Aorta (tissue), 5 donors: ENCODE results near the gene AXIN2. TPM values are rescaled to one million over a fixed set of nuclear protein-coding genes. Genes with fewer than 3 reads are reported as not detected.
A peak's percentile ranks its signal among the peaks of the same experiment; 100 is the strongest.

Experiments
- ATAC-seq: fragments of 200-7000 bp; cut with Tn5 transposase; one replicate; pipeline ENCODE4 v1.9.1; 2022; ENCODE audit warnings: moderate library complexity; ENCODE audit not compliant: low FRiP score
- DNase-seq, 2 donors: peaks; one replicate each; pipeline ENCODE4 v3.0.0-alpha.2; 2020
- H3K27ac ChIP-seq, 2 donors: one replicate each; pipeline ENCODE4 v1.5.1; 2013; ENCODE audit warnings: low read length in 2 of 2, mild to moderate bottlenecking in 2 of 2, moderate library complexity in 2 of 2, control low read depth in 1 of 2, inconsistent platforms in 1 of 2, low read depth in 1 of 2
- H3K27me3 ChIP-seq, 2 donors: one replicate each; pipeline ENCODE4 v1.6.1; 2013; ENCODE audit warnings: control low read depth in 1 of 2, low read length in 1 of 2, mild to moderate bottlenecking in 1 of 2, moderate library complexity in 1 of 2; ENCODE audit not compliant: insufficient read depth in 2 of 2, control insufficient read depth in 1 of 2
- H3K36me3 ChIP-seq, 2 donors: one replicate each; pipeline ENCODE4 v1.6.1; 2013; ENCODE audit warnings: control low read depth in 1 of 2, low read length in 1 of 2, mild to moderate bottlenecking in 1 of 2; ENCODE audit not compliant: insufficient read depth in 2 of 2, control insufficient read depth in 1 of 2
- H3K4me1 ChIP-seq, 2 donors: one replicate each; pipeline ENCODE4 v1.6.1; 2013; ENCODE audit warnings: low read length in 2 of 2, control low read depth in 1 of 2, mild to moderate bottlenecking in 1 of 2, moderate library complexity in 1 of 2; ENCODE audit not compliant: insufficient read depth in 2 of 2, control insufficient read depth in 1 of 2
- H3K4me3 ChIP-seq, 2 donors: one replicate each; pipeline ENCODE4 v1.5.1; 2013; ENCODE audit warnings: low read length in 2 of 2, control low read depth in 1 of 2, mild to moderate bottlenecking in 1 of 2
- H3K9me3 ChIP-seq: one replicate; pipeline ENCODE4 v1.6.1; 2013; ENCODE audit warnings: mild to moderate bottlenecking, low read length; ENCODE audit not compliant: control insufficient read depth
- WGBS, 2 donors: extraction: QIAGEN DNeasy Blood & Tissue Kit; methylation state at CpG; one replicate each; pipeline ENCODE4 v1.1.7; 2013; 5-methylcytosine and 5-hydroxymethylcytosine counted together
- intact Hi-C, 2 donors: fragments of 100-400 bp; cut with DNase I; formaldehyde crosslinking; loops; one replicate each; pipeline versions ENCODE4 v1.14.2 to v1.15.0; 2022
- polyA plus RNA-seq, 2 donors: library from polyadenylated mRNA; stranded (reverse); fragments of 200-250 nt; gene quantifications; one replicate each; pipeline ENCODE4 v1.2.3, GENCODE V29; 2013
- total RNA-seq, 2 donors: library from RNA; stranded (reverse); fragmentation: NEBNext Ultra II Directional; extraction: Animal tissue kit (Norgen Biotek cat#: 25700); gene quantifications; one replicate each; pipeline ENCODE4 v1.2.1, GENCODE V29; 2021
- donor health status: healthy with polysubstance abuse.
- donor health status: Bipolar disorder and iron deficiency.
- donor health status: DM: no; HTN: no; CAD: no.
- donor health status: DM: no; HTN: no; CAD: no.
- donor health status: DM: yes; HTN: yes; CAD: no.

The AXIN2 gene
- total and polyA plus RNA-seq, 4 donors, result 6.3 to 13.8 (median 11.4) TPM

GRCh38 chr17:65552214-65552613, 9.2 kb downstream of the AXIN2 start:
- Histone ChIP-seq H3K27me3 (no peaks in the 10 kb centered on the region), H3K36me3 (no peaks in the 10 kb centered on the region), H3K4me3 (no peak overlapping the region), H3K9me3 (no peaks in the 10 kb centered on the region), H3K27ac (no peak overlapping the region), H3K4me1 (peaks cover 3% of the 10 kb centered on the region in 2 donors)
- no peak for DNase-seq
- ATAC-seq, result no peak
- 55 to 63% methylated on average over 4 of the region's 4 CpGs for WGBS, 2 donors
- intact Hi-C loops, result loop anchor here in 1 of 2 donors (5.0 kb wide), 1 partner anchor 75 kb away; no protein-coding TSS in a partner anchor

GRCh38 chr17:65551267-65552040, 10.0 kb downstream of the AXIN2 start:
- WGBS, 2 donors, result 69 to 72% methylated on average over 9 of the region's 9 CpGs
- no peak overlapping the region for H3K4me3 ChIP-seq
- no peaks in the 10 kb centered on the region for H3K27me3 ChIP-seq
- peaks cover 3 to 5% of the 10 kb centered on the region in 2 donors for H3K4me1 ChIP-seq
- intact Hi-C loops, result loop anchor here in 1 of 2 donors (5.0 kb wide), 1 partner anchor 74 kb away; no protein-coding TSS in a partner anchor
- no peaks in the 10 kb centered on the region for H3K36me3 ChIP-seq
- H3K27ac ChIP-seq, result no peak overlapping the region
- ATAC-seq (no peak), DNase-seq (no peak)
- no peaks in the 10 kb centered on the region for H3K9me3 ChIP-seq

GRCh38 chr17:65550758-65551157, 10.7 kb downstream of the AXIN2 start:
- 85 to 93% methylated on average over 4 of the region's 4 CpGs for WGBS, 2 donors
- Histone ChIP-seq H3K9me3 (no peaks in the 10 kb centered on the region), H3K4me1 (peaks cover 1 to 7% of the 10 kb centered on the region in 2 donors), H3K36me3 (no peaks in the 10 kb centered on the region), H3K4me3 (no peak overlapping the region), H3K27me3 (no peaks in the 10 kb centered on the region), H3K27ac (no peak overlapping the region)
- intact Hi-C loops, result loop anchor here in 1 of 2 donors (5.0 kb wide), 1 partner anchor 73 kb away; no protein-coding TSS in a partner anchor
- no peak for DNase-seq
- no peak for ATAC-seq

- Histone ChIP-seq H3K27ac (no peak overlapping the region), H3K9me3 (no peaks in the 10 kb centered on the region), H3K4me1 (peaks cover 0 to 7% of the 10 kb centered on the region in 2 donors), H3K36me3 (no peaks in the 10 kb centered on the region), H3K27me3 (no peaks in the 10 kb centered on the region), H3K4me3 (no peak overlapping the region)
- DNase-seq (no peak), ATAC-seq (no peak)
- intact Hi-C loops, result loop anchor here in 1 of 2 donors (5.0 kb wide), 1 partner anchor 73 kb away; no protein-coding TSS in a partner anchor
- WGBS, 2 donors, result 66 to 73% methylated on average over 9 of the region's 9 CpGs
Measured at GRCh38 chr17:65550075-65550662, 11.3 kb downstream of the AXIN2 start.

GRCh38 chr17:65548269-65548969, 13.0 kb downstream of the AXIN2 start:
- ATAC-seq, result no peak
- H3K4me1 ChIP-seq, result peaks cover 0 to 7% of the 10 kb centered on the region in 2 donors
- intact Hi-C loops, result no loop called here
- H3K36me3 ChIP-seq, result no peaks in the 10 kb centered on the region
- H3K9me3 ChIP-seq, result no peaks in the 10 kb centered on the region
- H3K27me3 ChIP-seq, result no peaks in the 10 kb centered on the region
- H3K27ac ChIP-seq, result no peak overlapping the region
- no peak for DNase-seq
- H3K4me3 ChIP-seq, result no peak overlapping the region
- WGBS, 2 donors, result 72 to 82% methylated on average over 6 of the region's 6 CpGs

DNA sequence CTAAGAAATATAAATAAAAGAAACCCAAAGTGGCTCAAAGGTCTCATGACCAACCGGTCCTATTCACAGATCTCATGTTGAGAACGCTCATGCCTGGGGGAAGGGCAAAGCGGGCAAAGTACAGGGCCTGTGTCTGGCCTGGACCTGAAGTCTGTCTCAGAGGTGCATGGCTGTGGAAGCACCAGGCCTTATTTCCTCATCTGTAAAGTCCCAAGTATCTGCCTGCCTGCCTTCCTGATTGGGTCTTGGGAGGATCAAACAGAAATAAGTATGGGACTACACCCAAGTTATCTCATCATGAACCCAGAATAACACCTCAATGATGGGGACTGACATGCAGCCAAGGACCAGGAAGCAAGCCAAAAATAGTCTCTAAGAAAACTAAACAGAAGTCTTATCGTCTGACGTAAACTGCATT, 14.2 kb downstream of the AXIN2 start:
- DNase-seq (peak in 1 of 2 donors; percentile 32), ATAC-seq (peak; percentile 15)
- Histone ChIP-seq H3K4me3 (no peak overlapping the region), H3K4me1 (peaks cover 0 to 7% of the 10 kb centered on the region in 2 donors), H3K27me3 (no peaks in the 10 kb centered on the region), H3K27ac (peak overlapping the region in 1 of 2 donors; percentile 60), H3K9me3 (no peaks in the 10 kb centered on the region), H3K36me3 (no peaks in the 10 kb centered on the region)
- intact Hi-C loops, result no loop called here
- WGBS, 2 donors, result 21 to 24% methylated on average over 5 of the region's 5 CpGs

GRCh38 chr17:65546579-65546978, 14.9 kb downstream of the AXIN2 start:
- Histone ChIP-seq H3K4me1 (peaks cover 0 to 6% of the 10 kb centered on the region in 2 donors), H3K36me3 (no peaks in the 10 kb centered on the region)
- ATAC-seq, result no peak

GRCh38 chr17:65545705-65546523, 15.5 kb downstream of the AXIN2 start:
- Histone ChIP-seq H3K4me3 (no peak overlapping the region), H3K36me3 (no peaks in the 10 kb centered on the region), H3K4me1 (peaks cover 0 to 5% of the 10 kb centered on the region in 2 donors), H3K27ac (peak overlapping the region in 1 of 2 donors; percentile 2), H3K27me3 (no peaks in the 10 kb centered on the region), H3K9me3 (no peaks in the 10 kb centered on the region)
- WGBS, 2 donors, result 36 to 41% methylated on average over 17 of the region's 17 CpGs
- ATAC-seq (no peak), DNase-seq (peak; percentile 43 to 71)
- intact Hi-C loops, result no loop called here

More at GRCh38 chr17:65546579-65546978, 14.9 kb downstream of the AXIN2 start:
- intact Hi-C loops, result no loop called here
- H3K4me3 ChIP-seq, result no peak overlapping the region
- no peak for DNase-seq
- peak overlapping the region in 1 of 2 donors; percentile 48 for H3K27ac ChIP-seq
- H3K27me3 ChIP-seq, result no peaks in the 10 kb centered on the region
- no peaks in the 10 kb centered on the region for H3K9me3 ChIP-seq
- 59 to 61% methylated on average over 4 of the region's 4 CpGs for WGBS, 2 donors
